ENCODE results near the gene ZAR1. TPM values are rescaled to one million over a fixed set of nuclear protein-coding genes. Genes with fewer than 3 reads are reported as not detected.

ZAR1 gene
- total RNA-seq, 2 donors from 2014 or later: not detected

Other genes starting within 250 kb of the ZAR1 start
- 1 to 10 TPM; 2.3 to 2.4 TPM for gene TEC, start 220.4 kb upstream of the ZAR1 start, total RNA-seq
- gene SLAIN2, start 148.7 kb upstream of the ZAR1 start, total RNA-seq: 10 to 100 TPM; 76.7 to 92.3 TPM
- not detected for gene SLC10A4, start 6.9 kb upstream of the ZAR1 start, total RNA-seq